HG03097 (cell line): Measurements from ENCODE around the gene RAVER2.
"Not testable (repeated sequence)": the region's sequence is repeated elsewhere in the genome, so short reads cannot be mapped to it uniquely, and the experiment has no call there.

Experiments used
- ATAC-seq: cut with Tn5 transposase; IDR thresholded peaks from one replicate; pipeline ENCODE4 v1.9.1; 2021; ENCODE audit not compliant: unreplicated experiment, low FRiP score

Gene RAVER2

DNA sequence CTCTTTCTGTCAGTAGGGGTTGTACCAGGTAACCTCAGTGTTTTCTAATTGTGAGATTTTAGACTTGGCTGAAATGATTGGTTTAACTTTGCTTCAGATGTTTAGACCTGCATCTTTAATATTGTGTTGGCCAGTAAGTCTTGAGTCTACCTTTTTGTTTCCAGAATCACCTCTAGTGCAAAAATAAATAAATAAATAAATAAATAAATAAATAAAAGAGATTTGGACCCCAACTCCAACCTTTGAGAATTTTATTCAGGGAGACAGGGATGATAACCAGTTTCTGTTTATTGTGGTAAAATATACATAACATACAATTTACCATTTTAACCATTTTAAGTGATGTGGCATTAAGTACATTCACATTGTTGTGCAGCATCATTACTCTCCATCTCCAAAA is 64.4 kb downstream of the RAVER2 start:
- ATAC-seq: no peak

DNA sequence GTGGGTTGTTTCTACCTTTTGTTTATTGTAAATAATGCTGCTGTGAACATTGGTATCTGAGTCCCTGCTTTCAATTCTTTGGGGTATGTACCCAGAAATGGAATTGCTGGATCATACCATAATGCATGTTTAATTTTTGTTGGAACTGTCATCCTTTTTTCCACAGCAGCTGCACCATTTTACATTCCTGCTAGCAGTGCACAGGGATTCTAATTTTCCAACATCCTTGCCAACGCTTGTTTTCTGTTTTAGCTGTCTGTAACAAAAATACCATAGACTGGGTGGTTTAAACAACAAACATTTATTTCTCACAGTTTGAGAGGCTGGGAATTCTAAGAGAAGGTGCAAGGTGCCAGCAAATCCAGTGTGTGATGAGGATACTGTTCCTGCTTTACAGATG is 65.1 kb downstream of the RAVER2 start:
- no peak for ATAC-seq

DNA sequence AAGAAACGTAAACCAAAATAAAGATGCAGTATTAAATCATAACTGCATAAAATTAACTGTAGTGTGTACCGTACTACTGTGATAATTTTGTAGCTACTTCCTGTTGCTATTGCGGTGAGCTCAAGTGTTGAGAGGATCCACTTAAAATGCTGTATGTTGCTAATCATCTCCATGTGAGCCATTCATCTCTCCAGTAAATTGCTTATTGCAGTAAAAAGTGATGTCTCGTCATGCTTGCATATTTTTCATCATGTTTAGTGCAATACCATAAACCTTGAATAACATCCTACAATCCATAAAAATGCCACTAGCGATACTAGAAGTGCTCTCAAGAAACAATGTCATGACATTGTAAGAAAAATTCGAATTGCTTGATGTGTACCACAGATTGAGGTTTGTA is 66.3 kb downstream of the RAVER2 start:
- ATAC-seq: no peak

DNA sequence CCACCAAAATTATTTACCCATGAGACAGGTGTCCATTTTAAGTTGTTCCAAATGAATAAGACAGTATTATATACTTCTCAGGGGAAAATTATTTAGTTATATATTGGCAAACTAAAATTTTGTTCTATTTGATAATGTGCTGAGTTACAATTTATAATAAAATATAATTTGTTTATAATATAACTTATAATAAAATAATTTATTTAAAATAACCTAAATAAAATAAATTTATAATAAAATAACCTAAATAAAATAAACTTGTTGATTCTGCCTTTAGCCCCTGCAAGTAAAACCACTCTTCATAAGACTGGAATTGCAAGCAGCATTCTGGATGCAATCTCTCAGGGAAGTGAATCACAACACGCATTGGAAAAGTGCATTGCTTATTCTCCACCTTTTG is 69.6 kb downstream of the RAVER2 start:
- ATAC-seq: no peak

DNA sequence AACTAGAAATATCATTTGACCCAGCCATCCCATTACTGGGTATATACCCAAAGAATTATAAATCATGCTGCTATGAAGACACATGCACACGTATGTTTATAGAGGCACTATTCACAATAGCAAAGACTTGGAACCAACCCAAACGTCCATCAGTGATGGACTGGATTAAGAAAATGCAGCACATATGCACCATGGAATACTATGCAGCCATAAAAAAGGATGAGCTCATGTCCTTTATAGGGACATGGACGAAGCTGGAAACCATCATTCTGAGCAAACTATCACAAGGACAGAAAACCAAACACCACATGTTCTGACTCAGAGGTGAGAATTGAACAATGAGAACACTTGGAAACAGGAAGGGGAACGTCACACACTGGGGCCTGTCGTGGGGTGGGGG is 72.5 kb downstream of the RAVER2 start:
- ATAC-seq: not testable (repeated sequence)

DNA sequence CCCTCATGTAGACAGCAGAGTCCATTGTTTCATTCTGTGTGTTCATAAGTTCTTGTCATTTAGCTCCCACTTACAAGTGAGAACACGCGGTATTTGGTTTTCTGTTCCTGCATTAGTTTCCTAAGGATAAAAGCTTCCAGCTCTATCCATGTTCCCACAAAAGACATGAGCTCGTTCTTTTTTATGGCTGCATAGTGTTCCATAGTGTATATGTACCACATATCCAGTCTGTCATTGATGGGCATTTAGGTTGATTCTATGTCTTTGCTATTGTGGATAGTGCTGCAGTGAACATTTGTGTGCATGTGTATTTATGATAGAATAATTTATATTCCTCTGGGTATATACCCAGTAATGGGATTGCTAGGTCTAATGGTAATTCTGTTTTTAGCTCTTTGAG is 75.7 kb downstream of the RAVER2 start:
- not testable (repeated sequence) for ATAC-seq

DNA sequence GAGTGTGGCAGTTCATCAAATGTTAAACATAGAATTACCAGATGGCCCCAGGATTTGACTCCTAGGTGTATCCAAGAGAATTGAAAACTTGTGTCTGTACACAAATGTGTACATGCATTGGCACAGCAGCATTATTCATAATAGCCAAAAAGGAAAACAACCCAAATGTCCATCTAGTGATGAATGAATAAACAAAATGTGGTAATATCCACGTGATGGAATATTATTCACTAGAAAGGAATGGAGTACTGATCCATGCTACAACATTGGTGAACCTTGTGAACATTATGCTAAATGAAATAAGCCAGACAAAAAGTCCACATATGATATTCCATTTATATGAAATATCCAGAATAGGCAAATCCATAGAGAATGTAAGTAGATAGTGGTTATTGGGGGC is 77.7 kb downstream of the RAVER2 start:
- no peak for ATAC-seq

DNA sequence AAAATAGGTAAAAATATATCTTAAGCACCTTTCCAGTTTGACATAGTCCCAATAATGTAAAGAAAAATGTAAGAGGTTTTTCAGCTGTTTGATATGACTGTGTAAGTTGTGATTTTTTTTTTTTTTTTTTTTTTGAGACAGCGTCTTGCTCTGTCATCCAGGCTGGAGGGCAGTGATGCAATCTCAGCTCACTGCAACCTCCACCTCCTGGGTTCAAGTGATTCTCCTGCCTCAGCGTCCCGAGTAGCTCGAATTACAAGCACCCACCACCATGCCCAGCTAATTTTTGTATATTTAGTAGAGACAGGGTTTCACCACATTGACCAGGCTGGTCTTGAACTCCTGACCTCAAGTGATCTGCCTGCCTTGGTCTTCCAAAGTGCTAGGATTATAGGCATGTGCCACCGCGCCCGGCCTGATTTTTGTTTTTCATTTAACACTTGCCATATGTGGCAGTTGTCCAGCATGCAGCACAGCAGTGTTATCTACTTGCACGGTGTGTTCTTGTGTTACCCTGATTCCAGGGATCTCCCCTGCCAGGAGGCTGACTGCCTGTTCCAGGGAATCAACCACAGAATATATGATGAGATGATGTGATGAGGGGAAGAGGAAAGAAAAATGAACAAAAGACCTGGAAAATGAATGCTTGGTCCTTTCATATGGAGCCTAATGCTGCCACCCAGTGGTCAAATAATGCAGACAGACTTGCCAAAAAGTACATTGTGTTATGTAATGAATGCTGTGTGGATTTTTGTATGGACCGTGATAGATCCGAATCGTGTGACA is 79.0 kb downstream of the RAVER2 start:
- ATAC-seq: no peak

DNA sequence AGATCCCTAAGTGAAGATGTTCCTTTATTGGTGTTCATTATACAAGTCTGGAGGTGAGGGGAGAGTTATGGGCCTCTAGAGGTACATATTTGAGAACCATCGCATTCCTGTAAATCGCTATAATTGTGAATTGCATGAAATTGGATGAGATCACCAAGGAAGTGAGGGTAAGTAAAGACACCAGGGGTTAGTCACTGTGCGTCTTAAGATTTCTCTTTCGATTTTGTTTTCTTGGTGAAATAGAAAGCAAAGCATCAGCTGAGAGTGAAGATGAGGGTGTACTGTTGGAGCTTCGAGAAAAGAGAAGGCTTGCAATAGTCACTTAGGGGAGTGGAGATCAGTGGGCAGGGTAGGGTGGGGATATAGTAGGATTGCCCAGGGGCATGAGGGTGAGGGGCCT is 82.1 kb downstream of the RAVER2 start:
- no peak for ATAC-seq

DNA sequence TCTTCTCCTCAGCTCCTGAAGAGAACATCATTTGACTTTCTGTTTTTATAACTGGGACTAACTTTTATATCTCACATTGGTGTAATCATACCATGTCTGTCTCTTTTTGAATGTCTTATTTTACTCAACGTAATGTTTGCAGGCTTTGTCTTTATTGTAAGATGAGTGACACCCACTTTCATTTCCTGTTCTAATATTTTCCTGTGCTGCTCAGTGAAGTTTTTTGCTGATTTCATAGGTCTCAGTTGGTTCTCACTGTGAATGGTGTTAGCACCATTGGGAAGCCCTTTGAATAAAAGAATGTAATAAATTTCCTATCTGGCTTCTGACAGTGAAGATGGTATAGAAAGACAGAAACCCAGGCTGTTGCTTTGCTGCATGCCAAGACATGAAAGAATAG is 84.0 kb downstream of the RAVER2 start:
- no peak for ATAC-seq

DNA sequence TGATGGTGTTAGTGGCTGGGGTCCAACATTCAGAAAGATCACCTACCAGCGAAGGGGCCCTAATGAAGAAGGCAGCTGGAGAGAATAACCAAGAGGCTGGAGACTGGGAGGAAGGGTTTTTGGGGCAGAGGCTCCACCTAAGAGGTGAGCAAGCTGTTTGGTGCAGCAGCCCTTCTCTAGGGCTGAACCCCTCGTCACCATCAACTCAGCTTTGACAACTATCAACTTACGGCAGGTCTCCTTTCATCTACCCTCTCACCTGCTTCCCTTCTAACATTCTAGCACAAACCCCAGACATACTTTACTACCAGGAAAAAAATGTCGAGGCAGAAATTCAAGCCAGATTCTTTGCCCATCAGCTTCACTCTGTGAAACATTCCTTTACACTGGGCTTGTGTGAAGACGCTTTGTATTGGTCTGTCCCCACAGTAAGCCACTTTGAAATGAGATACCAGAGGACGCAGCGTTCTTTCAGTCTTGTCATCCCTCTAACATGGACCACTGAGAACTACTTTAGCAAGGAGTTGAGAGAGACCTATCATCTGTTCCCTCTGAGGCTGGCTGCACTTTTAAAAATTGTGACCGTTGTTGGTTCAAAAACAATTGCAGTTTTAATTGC is 84.6 kb downstream of the RAVER2 start:
- ATAC-seq: no peak

DNA sequence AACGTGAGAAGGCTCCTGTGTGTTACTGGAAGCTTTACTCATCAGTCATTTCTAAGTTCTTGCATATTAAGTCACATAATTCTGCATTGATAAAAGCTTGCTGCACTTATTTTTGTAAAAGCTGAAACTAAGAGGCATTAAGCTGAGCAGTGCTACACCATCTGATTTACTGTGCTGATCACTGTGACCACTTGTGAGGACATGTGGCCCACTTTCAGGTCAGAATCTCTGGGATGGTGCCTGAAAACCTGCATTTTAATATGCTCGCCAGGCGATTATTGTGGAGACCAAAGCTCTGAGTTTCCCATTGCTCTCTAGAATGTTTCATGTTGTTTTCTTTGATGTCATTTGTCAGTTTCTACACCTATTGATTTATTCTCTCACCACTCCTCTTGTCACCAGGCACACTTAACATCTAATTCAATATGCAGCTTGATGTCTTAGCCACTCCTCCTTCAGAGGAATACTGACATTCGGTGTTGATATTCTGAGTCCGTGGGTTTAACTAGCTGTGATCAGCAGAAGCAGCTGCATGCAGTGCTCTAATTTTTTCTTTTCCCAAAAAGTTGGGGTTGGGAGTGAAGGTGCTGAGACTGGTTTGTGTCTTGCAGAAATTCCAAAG is 85.3 kb downstream of the RAVER2 start:
- ATAC-seq: no peak

DNA sequence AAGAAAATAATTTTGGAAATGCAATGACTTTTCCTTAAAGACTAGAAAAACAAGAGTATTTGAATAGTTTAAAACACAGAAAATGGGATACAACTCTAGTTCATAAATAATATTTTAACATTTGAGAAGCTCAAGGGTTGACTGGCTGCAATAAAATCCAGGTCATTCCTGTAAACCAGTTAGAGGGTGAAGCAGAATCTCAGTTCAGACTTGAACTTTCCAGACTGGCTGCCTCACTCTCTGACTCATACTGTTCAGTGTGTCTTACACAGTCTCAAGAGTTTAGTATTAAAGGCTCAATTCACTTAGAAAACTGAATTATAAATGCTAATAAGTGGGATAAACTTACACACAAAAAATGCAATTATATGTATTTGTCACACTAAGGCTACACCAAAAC is 89.9 kb downstream of the RAVER2 start:
- ATAC-seq: no peak

DNA sequence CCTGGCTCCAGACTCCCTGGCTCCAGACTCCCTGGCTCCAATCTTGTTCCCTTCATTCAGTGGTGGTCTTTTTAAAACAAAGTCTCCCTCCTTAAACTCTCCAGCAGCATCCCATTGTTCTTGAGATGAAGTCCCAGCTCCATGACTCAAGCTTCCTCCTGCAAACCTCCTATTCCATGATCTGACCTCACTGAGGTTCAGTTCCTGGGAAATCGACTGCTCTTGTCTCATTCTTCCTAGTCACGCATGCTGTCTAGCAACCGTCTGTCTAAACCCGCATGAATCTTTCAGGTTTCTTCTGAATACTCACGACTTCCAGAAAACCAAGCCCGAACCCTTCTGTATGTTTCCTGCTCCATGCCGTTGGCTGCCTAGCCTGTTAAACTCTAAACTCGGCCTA is 91.9 kb downstream of the RAVER2 start:
- no peak for ATAC-seq

DNA sequence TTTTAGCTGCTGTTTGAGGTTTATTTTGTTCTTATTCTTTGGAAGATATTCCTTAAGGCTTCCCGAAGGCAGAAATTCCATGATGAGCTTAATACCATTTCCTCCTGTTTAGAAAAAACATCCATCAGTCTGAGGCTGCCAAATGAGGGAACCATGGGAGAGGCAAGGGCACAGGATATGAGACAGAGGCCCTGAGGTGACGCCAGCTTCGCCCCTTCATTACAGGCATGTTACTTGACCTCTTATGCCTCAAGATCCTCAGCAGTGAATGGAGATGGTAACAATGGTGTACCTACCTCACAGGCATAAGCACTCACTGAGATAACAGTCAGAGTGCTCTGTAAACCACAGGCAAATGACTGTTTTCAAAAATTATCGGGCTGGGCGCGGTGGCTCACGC is 93.6 kb downstream of the RAVER2 start:
- no peak for ATAC-seq

DNA sequence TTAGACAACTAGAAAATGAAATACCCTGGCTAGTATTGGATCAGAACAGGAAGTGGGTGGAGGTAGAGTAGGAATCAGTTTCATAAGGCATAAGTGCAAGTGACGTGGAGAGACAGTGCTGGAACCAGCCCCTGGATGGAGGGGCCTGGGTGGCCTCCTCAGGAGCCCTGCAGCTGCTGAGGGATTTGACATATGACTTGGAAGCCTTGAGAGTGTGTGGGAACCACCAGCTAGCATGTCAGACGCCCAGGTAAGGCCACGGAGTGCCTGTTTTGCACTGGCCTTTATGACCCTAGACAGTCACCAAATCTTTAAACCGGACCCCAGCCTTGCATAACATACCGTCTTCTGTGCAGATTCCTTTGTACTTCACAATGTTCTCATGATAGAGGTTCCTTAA is 94.4 kb downstream of the RAVER2 start:
- ATAC-seq: no peak

DNA sequence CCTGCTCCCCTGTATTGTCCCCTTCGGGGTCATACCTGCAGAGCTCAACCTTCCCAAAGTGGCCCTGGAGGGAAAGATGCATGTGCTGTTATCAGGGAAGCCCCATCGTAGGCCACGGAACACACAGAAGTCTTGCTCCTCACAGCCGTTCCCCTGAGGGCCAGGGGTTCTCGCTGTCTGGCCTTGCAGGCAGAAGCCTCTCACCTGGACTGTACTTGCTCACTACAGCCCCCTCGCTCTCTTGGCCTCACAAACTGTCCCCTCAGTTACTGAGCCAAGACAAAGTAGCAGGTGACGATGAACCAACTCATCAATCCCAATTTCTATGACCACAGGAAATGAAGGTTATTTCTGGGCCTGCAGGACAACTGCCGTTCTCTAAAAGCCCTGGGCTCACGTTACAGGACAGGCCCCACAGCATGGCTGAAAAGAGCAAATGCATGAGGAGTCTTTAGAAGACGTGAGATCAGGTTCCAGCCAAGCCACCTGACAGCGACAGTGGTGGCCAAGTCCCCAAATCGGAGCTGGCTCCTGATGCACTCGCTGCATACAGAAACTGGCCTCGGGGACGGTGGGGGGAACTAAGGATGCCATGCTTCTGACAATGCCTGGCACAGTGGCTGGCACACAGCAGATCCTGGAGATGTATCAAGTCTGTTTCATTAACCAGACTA is 95.0 kb downstream of the RAVER2 start:
- ATAC-seq: no peak

DNA sequence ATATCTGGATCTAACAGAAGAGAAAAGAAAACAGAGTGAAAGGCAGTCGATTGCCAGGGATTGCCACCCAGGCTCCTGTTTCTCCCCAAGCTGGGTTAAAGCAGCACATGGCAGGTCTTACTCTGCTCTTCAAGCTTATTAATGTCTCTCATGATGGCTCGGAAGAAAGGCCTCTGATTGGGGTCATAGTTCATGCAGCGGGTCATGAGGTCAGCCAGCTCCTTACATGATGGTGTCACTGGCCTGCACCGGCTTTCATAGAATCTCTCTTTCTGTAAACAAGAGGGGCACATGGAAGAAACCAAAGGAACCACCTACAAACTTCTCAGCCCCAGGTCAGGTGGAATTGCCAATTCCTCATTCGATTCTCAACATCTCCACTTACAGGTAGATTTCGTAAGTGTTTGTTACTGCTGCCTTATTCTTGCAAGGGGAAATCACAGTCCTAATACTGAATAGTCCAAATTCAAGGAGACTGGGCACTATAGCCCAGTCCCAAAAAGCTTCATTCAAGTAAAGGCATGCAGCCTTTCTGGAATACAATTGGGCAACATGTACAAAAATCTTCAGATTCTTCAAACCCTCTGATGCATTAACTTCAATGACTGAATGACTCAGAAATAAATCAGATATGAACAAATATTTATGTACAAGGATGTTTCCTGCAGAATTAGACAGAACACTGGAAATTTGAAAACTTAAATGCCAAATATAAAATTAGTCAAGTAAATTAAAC is 96.6 kb downstream of the RAVER2 start:
- no peak for ATAC-seq

DNA sequence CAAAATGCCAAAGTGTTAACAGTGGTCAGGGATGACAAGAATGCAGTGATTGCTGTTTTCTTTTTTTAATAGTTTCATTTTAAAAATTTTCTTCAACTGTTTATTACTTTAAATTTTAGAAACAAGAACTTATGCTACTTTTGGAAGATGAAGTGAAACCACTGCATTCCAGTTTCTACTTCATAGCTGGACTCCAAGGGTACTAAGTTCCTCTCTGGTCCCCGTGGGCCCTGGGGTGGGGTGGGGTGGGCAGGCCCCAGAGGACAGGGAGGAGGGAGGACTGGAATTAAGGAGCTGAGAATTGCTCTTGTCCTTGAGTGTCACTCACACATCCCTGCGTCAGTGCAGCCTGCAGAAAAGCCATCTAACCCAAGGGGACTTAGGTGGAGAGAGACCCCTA is 97.3 kb downstream of the RAVER2 start:
- ATAC-seq: no peak

DNA sequence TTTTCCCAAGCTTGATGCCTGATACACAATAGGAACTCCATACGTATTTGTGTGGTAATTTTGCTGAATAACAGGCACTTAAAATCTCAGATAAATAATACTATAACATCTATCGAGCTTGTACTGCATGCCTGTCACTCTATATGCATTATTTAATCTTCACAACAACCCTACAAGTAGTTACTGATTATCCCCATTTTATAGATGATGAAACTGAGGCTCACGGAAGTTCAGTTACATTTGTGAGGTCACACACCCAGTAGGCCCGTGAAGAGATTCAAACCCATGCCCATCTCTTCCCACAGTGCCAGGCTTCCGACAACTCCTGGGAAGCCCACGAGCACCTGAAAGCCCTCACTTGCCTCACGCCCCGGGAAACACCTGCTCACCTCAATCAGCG is 98.8 kb downstream of the RAVER2 start:
- ATAC-seq: no peak

DNA sequence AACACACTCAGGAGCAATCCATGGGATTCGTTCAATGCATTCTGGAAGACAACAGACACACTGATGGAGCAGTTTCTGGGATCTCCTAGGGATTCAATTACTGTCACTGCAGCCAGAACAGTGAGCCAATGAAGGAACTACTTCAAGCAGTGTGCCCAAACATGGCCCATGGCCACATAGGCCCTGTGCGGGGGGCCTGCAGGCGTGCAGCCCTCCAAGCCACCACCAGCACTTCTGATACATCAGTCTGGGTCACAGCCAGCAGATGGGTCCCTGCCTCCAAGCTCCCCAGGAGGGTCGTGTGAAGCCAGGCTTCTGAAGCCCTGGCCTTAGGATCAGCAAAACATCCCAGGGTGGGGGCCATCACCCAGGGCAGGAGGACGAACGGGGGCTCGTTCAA is 99.3 kb downstream of the RAVER2 start:
- ATAC-seq: no peak
